Measurements from ENCODE around the gene LRRC4C. TPM values are rescaled to one million over a fixed set of nuclear protein-coding genes. Genes with fewer than 3 reads are reported as not detected.

LRRC4C gene
- total and polyA plus RNA-seq, 2 donors (not counting 3 experiments of a cell fraction or from before 2014, with no cell fraction given) = not detected

DNA sequence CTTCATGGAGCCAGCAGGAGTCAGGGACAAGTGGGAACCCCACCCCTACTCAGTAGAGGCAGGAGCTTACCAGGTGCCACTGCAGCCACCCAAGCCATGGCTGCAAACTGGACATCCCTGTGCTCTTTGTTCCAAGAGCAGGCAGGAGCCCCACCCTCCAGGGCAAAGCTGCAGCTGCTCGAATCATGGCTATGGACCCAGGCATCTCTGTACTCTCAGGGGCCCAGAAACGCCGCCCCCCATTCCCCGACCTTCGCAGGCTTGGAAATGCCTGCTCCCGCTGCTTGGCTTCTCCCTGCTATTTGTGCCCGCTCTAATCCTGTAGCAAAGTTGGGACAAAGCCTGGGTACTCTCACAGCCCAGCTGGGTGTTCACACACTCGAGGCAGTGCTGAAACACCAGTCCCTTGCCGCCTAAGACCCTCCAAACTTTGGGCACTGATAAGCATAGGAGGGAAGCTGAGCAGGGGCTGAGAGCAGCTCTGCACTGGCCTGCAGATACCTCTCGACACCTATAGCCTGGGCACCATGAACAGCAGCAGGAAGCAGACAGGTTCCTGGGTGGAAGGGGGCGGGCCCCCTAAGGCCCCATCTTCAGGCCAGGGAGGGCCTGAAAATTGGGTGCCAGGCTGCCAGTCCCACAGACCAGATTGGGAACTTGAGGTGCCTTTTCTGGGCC lies 402.4 kb downstream of the LRRC4C start:
- Histone ChIP-seq H3K27me3 (ENCODE audit: control insufficient read depth in 2 of 2, insufficient read depth in 2 of 2, low read length in 2 of 2) (no peaks in the 10 kb centered on the region), H3K9me3 (replicated peaks; ENCODE audit: control insufficient read depth, insufficient read depth, low read length) (peaks cover 3% of the 10 kb centered on the region), H3K9me1 (replicated peaks; ENCODE audit: control insufficient read depth, extremely low read depth, insufficient read depth, low read length) (no peaks in the 10 kb centered on the region), H3K4me2 (ENCODE audit: insufficient read depth, low read length) (no peak overlapping the region), H3K79me2 (ENCODE audit: control insufficient read depth, insufficient read depth, low read length) (no peaks in the 10 kb centered on the region), H3K27ac (ENCODE audit: insufficient read depth, low read depth, low read length) (no peak overlapping the region), H3K36me3 (ENCODE audit: control insufficient read depth in 2 of 2, extremely low read depth in 1 of 2, insufficient read depth in 2 of 2, low read length in 2 of 2) (no peaks in the 10 kb centered on the region), H4K20me1 (replicated peaks; ENCODE audit: control insufficient read depth, extremely low read depth, insufficient read depth, low read length) (no peaks in the 10 kb centered on the region), H3K4me3 (replicated peaks in 1 of 3; ENCODE audit: insufficient read depth in 1 of 3, low read depth in 1 of 3, low read length in 3 of 3) (no peak overlapping the region), H3K9ac (replicated peaks; ENCODE audit: extremely low read depth, insufficient read depth, low read length) (no peak overlapping the region), H2AFZ (ENCODE audit: low read depth, low read length) (no peak overlapping the region), H3K4me1 (ENCODE audit: control insufficient read depth, extremely low read depth, insufficient read depth, low read length) (no peaks in the 10 kb centered on the region)
- ChIA-PET POLR2A (no interaction called here), CTCF (no interaction called here)
- dilution Hi-C loops (cut with MboI; ENCODE audit: extremely low pct_ligation_motif_present, low sequenced_read_pairs) (no loop called here), intact Hi-C loops (cut with micrococcal nuclease) (no loop called here)
- TF ChIP-seq JUN (IDR thresholded peaks at IDR 0.05; ENCODE audit: borderline replicate concordance, insufficient read depth, insufficient read length, low read depth) (no peak), POLR2AphosphoS5 (IDR thresholded peaks at IDR 0.05; ENCODE audit: insufficient read depth, low read depth, low read length) (no peak), MYC (IDR thresholded peaks at IDR 0.05; ENCODE audit: low read depth, low read length) (no peak), POLR2A (IDR thresholded peaks at IDR 0.05; ENCODE audit: low read depth, low read length) (no peak), EZH2 (IDR thresholded peaks at IDR 0.05; ENCODE audit: borderline replicate concordance, low read depth, low read length, severe bottlenecking) (no peak), GATA2 (IDR thresholded peaks at IDR 0.05; ENCODE audit: insufficient read depth, insufficient read length, low read depth, low read length) (no peak), FOS (IDR thresholded peaks at IDR 0.05; ENCODE audit: borderline replicate concordance, insufficient read depth, low read length) (no peak)
- TF ChIP-seq, protein P1, sequence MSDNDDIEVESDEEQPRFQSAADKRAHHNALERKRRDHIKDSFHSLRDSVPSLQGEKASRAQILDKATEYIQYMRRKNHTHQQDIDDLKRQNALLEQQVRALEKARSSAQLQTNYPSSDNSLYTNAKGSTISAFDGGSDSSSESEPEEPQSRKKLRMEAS (IDR thresholded peaks at IDR 0.05; ENCODE audit: insufficient read depth, insufficient read length) = no peak
- TF ChIP-seq, protein P2, sequence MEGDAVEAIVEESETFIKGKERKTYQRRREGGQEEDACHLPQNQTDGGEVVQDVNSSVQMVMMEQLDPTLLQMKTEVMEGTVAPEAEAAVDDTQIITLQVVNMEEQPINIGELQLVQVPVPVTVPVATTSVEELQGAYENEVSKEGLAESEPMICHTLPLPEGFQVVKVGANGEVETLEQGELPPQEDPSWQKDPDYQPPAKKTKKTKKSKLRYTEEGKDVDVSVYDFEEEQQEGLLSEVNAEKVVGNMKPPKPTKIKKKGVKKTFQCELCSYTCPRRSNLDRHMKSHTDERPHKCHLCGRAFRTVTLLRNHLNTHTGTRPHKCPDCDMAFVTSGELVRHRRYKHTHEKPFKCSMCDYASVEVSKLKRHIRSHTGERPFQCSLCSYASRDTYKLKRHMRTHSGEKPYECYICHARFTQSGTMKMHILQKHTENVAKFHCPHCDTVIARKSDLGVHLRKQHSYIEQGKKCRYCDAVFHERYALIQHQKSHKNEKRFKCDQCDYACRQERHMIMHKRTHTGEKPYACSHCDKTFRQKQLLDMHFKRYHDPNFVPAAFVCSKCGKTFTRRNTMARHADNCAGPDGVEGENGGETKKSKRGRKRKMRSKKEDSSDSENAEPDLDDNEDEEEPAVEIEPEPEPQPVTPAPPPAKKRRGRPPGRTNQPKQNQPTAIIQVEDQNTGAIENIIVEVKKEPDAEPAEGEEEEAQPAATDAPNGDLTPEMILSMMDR (IDR thresholded peaks at IDR 0.05; ENCODE audit: extremely low read depth in 1 of 2, insufficient read depth in 1 of 2, low read depth in 1 of 2, low read length in 2 of 2) = no peak
- BruUV-seq (replicated peaks) = no TSS peak
- no peak for DNase-seq (ENCODE audit: low read depth, low spot score)
- FAIRE-seq = no peak

Measured in endothelial cell of umbilical vein (primary cell).